ENCODE measurements around the gene PTPN1.

DNA sequence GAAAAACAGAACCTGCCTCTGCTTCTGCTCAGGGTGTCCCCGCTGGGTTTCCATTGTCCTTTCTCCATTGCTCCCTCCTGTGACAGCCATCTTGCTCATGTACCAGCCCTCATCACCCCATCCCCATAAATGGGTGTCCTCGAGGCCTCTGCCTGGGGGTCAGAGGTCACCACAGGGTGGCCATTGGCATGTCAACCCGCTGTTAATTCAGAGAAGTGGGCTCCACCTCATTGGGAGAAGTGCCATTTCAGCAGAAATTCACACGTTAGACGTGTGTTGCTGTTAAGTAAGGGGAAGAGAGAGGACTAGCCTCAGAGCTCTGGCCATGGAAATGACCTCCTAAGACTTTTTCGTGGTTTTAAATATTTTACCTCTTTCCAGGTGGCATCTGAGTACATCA lies 71.9 kb downstream of the PTPN1 start:
- TF ChIP-seq POLR2A (IDR thresholded peaks at IDR 0.05; ENCODE audit: low read depth, low read length) (no peak), SPI1 (IDR thresholded peaks at IDR 0.05; ENCODE audit: low read depth, low read length) (no peak)
